CD4-positive, alpha-beta T cell (primary cell): ENCODE results near the gene JPT1. TPM values are rescaled to one million over a fixed set of nuclear protein-coding genes. Genes with fewer than 3 reads are reported as not detected.

Experiments
- ATAC-seq: fragments of 200-7000 bp; cut with Tn5 transposase; one replicate; pipeline ENCODE4 v1.10.0; 2022; ENCODE audit warnings: mild to moderate bottlenecking; ENCODE audit not compliant: poor library complexity
- CTCF ChIA-PET: fragments of 350-600 bp; sonication (Branson Sonifier 250); formaldehyde crosslinking; loops from one replicate; lab custom pipeline; 2021; ENCODE audit warnings: antibody characterized with exemption, inconsistent platforms; lab: Charles Lee
- POLR2A ChIA-PET: fragments of 350-600 bp; sonication (Branson Sonifier 250); formaldehyde crosslinking; loops from one replicate; lab custom pipeline; 2021; ENCODE audit warnings: antibody characterized with exemption, inconsistent platforms; lab: Charles Lee
- DNase-seq, 14 experiments: peaks; one replicate each; pipeline ENCODE4 v3.0.0-alpha.2; 2013 to 2020; ENCODE audit warnings: mixed read lengths in 2 of 14
- H3K27ac ChIP-seq, 2 donors: one replicate each; pipeline versions ENCODE4 v1.5.1 to v1.7.0; 2013; ENCODE audit warnings: low read length in 2 of 2, low read depth in 1 of 2, mild to moderate bottlenecking in 1 of 2
- H3K27me3 ChIP-seq, 2 experiments: 1 replicate in 1 of 2; 2 replicates in 1 of 2; pipeline versions ENCODE4 v1.6.1 to v1.7.0; 2013; ENCODE audit warnings: low read length in 2 of 2, control low read depth in 1 of 2, mild to moderate bottlenecking in 1 of 2, moderate library complexity in 1 of 2; ENCODE audit not compliant: insufficient read depth in 2 of 2, control insufficient read depth in 1 of 2
- H3K36me3 ChIP-seq: one replicate; pipeline ENCODE4 v1.6.1; 2013; ENCODE audit warnings: low read length, control low read depth; ENCODE audit not compliant: insufficient read depth
- H3K4me1 ChIP-seq: one replicate; pipeline ENCODE4 v1.6.1; 2013; ENCODE audit warnings: low read length, control low read depth; ENCODE audit not compliant: insufficient read depth
- H3K4me3 ChIP-seq: one replicate; pipeline ENCODE4 v1.5.1; 2013; ENCODE audit warnings: mild to moderate bottlenecking, low read length, moderate library complexity
- H3K9me3 ChIP-seq, 2 experiments: 1 replicate in 1 of 2; 2 replicates in 1 of 2; pipeline versions ENCODE4 v1.6.1 to v1.7.0; 2013; ENCODE audit warnings: low read length in 2 of 2, mild to moderate bottlenecking in 2 of 2, control low read depth in 1 of 2, moderate library complexity in 1 of 2; ENCODE audit not compliant: control insufficient read depth in 1 of 2, insufficient read depth in 1 of 2
- H3K27ac Mint-ChIP-seq: one replicate; pipeline ENCODE4 v1.8.0; 2020; ENCODE audit warnings: mixed read lengths
- H3K27me3 Mint-ChIP-seq: one replicate; pipeline ENCODE4 v1.8.0; 2021; ENCODE audit warnings: mixed read lengths
- H3K36me3 Mint-ChIP-seq: one replicate; pipeline ENCODE4 v1.8.0; 2021; ENCODE audit warnings: low read depth, mixed read lengths
- H3K4me1 Mint-ChIP-seq: one replicate; pipeline ENCODE4 v1.8.0; 2021; ENCODE audit warnings: low read depth, mixed read lengths
- H3K4me3 Mint-ChIP-seq: one replicate; pipeline ENCODE4 v1.8.0; 2020; ENCODE audit warnings: mild to moderate bottlenecking, mixed read lengths
- H3K9me3 Mint-ChIP-seq: one replicate; pipeline ENCODE4 v1.8.0; 2020; ENCODE audit warnings: mixed read lengths
- CTCF ChIP-seq: fragments of 200-600 bp; IDR thresholded peaks from one replicate; pipeline ENCODE4 v1.8.0; 2022; ENCODE audit warnings: antibody characterized with exemption, mild to moderate bottlenecking
- intact Hi-C, 2 experiments: fragments of 100-400 bp; cut with DNase I in 1 of 2; cut with micrococcal nuclease in 1 of 2; formaldehyde crosslinking; loops; one replicate each; pipeline versions ENCODE4 v1.15.1 to v1.9.0; 2023 to 2025; cut with DNase I, micrococcal nuclease
- total RNA-seq, 174 experiments: library from RNA in 2 of 174; stranded (reverse) in 2 of 174; gene quantifications; one replicate each; pipeline ENCODE4 v1.2.3 and lab custom pipeline; 2021 to 2026

The JPT1 gene
- total RNA-seq, 2 experiments from 2014 or later: 21.3 to 25.5 TPM

- Histone ChIP-seq H3K36me3 (peaks cover 9% of the 10 kb centered on the region), H3K4me1 (peaks cover 4% of the 10 kb centered on the region), H3K9me3 (no peaks in the 10 kb centered on the region), H3K27me3 (no peaks in the 10 kb centered on the region), H3K27ac (no peak overlapping the region), H3K4me3 (no peak overlapping the region)
- POLR2A ChIA-PET: interaction anchor here (0.9 kb wide), 1 partner anchor 44 kb away, joined by 3 read pairs; no protein-coding TSS in a partner anchor
- Mint-ChIP-seq H3K9me3 (no peaks in the 10 kb centered on the region), H3K36me3 (peaks cover 6% of the 10 kb centered on the region), H3K4me3 (no peak overlapping the region), H3K27me3 (no peaks in the 10 kb centered on the region), H3K27ac (no peak overlapping the region), H3K4me1 (peaks cover 5% of the 10 kb centered on the region)
- DNase-seq (no peak), ATAC-seq (no peak)
- no peak for TF ChIP-seq CTCF
- intact Hi-C loops: no loop called here
- CTCF ChIA-PET: interaction anchor here (0.6 kb wide), 1 partner anchor 24 kb away, joined by 4 read pairs; no protein-coding TSS in a partner anchor
Measured at GRCh38 chr17:75103601-75104554, 50.4 kb downstream of the JPT1 start.

DNA sequence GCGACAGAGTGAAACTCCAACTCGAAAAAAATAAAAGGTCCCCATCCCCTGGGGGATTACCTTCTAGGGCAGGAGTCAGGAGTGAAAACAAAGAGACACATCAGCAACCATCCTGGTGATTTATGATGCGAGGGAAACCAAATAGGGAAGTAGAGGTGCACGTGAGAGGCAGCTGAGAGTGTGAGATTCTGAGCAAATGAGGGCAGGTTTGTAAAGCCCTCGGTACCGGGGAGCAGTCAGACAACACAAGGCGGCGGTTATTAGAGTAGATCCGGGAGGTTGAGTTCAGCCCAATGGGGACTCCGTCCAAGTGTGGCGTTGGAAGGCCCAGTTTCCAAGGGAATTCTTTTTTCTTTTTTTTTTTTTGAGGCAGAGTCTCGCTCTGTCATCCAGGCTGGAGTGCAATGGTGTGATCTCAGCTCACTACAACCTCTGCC is 51.9 kb downstream of the JPT1 start:
- Histone ChIP-seq H3K27ac (no peak overlapping the region), H3K4me1 (no peaks in the 10 kb centered on the region), H3K36me3 (peaks cover 13% of the 10 kb centered on the region), H3K9me3 (no peaks in the 10 kb centered on the region), H3K27me3 (no peaks in the 10 kb centered on the region), H3K4me3 (no peak overlapping the region)
- Mint-ChIP-seq H3K4me1 (no peaks in the 10 kb centered on the region), H3K4me3 (no peak overlapping the region), H3K9me3 (no peaks in the 10 kb centered on the region), H3K27ac (no peak overlapping the region), H3K36me3 (peaks cover 6% of the 10 kb centered on the region), H3K27me3 (no peaks in the 10 kb centered on the region)
- POLR2A ChIA-PET: interaction anchor here (0.7 kb wide), 1 partner anchor 25 kb away, joined by 3 read pairs; no protein-coding TSS in a partner anchor
- no peak for ATAC-seq
- intact Hi-C loops: no loop called here
- CTCF ChIA-PET: no interaction called here
- TF ChIP-seq CTCF: no peak
- peak in 2 of 14 experiments; percentile 57 to 61 for DNase-seq

DNA sequence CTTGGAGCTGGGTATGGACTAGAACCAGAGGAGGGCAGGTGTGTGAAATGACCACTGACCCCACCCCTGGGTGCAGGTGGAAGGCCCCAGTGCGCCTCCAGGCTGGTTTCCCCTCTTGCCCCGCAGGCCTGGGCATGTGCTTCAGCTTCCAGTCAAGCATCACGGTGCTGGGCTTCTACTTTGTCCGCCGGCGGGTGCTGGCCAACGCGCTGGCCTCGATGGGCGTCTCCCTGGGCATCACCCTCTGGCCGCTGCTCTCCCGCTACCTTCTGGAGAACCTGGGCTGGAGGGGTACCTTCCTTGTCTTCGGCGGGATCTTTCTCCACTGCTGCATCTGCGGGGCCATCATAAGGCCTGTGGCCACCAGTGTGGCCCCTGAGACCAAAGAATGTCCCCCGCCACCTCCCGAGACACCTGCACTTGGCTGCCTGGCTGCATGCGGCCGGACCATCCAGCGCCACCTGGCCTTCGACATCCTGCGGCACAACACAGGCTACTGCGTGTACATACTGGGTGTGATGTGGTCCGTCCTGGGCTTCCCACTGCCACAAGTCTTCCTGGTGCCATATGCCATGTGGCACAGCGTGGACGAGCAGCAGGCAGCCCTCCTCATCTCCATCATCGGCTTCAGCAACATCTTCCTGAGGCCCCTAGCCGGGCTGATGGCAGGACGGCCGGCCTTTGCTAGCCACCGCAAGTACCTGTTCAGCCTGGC is 54.3 kb downstream of the JPT1 start:
- no peak overlapping the region for H3K4me3 ChIP-seq
- CTCF ChIA-PET: interaction anchor here (1.8 kb wide), 1 partner anchor 14 kb away, joined by 5 read pairs; no protein-coding TSS in a partner anchor
- no peaks in the 10 kb centered on the region for H3K4me1 ChIP-seq
- no peaks in the 10 kb centered on the region for H3K4me1 Mint-ChIP-seq
- no peak overlapping the region for H3K27ac ChIP-seq
- no peaks in the 10 kb centered on the region for H3K27me3 ChIP-seq
- H3K4me3 Mint-ChIP-seq: no peak overlapping the region
- no peaks in the 10 kb centered on the region for H3K36me3 Mint-ChIP-seq
- ATAC-seq: no peak
- peaks cover 13% of the 10 kb centered on the region for H3K36me3 ChIP-seq
- POLR2A ChIA-PET: interaction anchor here (1.2 kb wide), 1 partner anchor 161 kb away, joined by 3 read pairs; the partner anchor contains the start of genes GGA3 and MRPS7
- no peak for TF ChIP-seq CTCF
- H3K9me3 Mint-ChIP-seq: no peaks in the 10 kb centered on the region
- no peak for DNase-seq
- intact Hi-C loops: no loop called here
- no peak overlapping the region for H3K27ac Mint-ChIP-seq
- H3K9me3 ChIP-seq: no peaks in the 10 kb centered on the region
- H3K27me3 Mint-ChIP-seq: no peaks in the 10 kb centered on the region
